Measurements from ENCODE around the gene NEK7. TPM values are rescaled to one million over a fixed set of nuclear protein-coding genes. Genes with fewer than 3 reads are reported as not detected.
"Not testable (repeated sequence)": the region's sequence is repeated elsewhere in the genome, so short reads cannot be mapped to it uniquely, and the experiment has no call there.

Gene NEK7
- total RNA-seq, 4 donors from 2014 or later = 45.7 to 75.7 (median 53.5) TPM

GRCh38 chr1:198128533-198128932 is 28.3 kb upstream of the NEK7 start:
- no peak for DNase-seq (ENCODE audit: low spot score in 2 of 2)
- H3K4me3 ChIP-seq = no peak overlapping the region
- no peaks in the 10 kb centered on the region for H3K27me3 ChIP-seq
- no peaks in the 10 kb centered on the region for H3K4me1 ChIP-seq
- TF ChIP-seq CTCF (IDR thresholded peaks at IDR 0.05) (no peak), EP300 (IDR thresholded peaks at IDR 0.05) (no peak), POLR2A (IDR thresholded peaks at IDR 0.05) (no peak), POLR2AphosphoS5 (IDR thresholded peaks at IDR 0.05) (no peak)
- no peaks in the 10 kb centered on the region for H3K36me3 ChIP-seq
- H3K27ac ChIP-seq = no peak overlapping the region
- H3K9me3 ChIP-seq = no peaks in the 10 kb centered on the region

- not testable (repeated sequence) for H3K4me1 ChIP-seq; H3K27me3 ChIP-seq; H3K9me3 ChIP-seq; DNase-seq (ENCODE audit: low spot score in 2 of 2); H3K4me3 ChIP-seq; H3K27ac ChIP-seq; H3K36me3 ChIP-seq
- 82% methylated on average over 11 of the region's 11 CpGs for WGBS
These were observed 26.7 kb upstream of the NEK7 start for GRCh38 chr1:198130053-198130452.

- H3K36me3 ChIP-seq = no peaks in the 10 kb centered on the region
- no peak overlapping the region for H3K4me3 ChIP-seq
- H3K27ac ChIP-seq = no peak overlapping the region
- no peaks in the 10 kb centered on the region for H3K9me3 ChIP-seq
- WGBS = 71% methylated on average over 6 of the region's 6 CpGs
- TF ChIP-seq POLR2AphosphoS5 (IDR thresholded peaks at IDR 0.05) (no peak), CTCF (IDR thresholded peaks at IDR 0.05) (no peak), EP300 (IDR thresholded peaks at IDR 0.05) (no peak), POLR2A (IDR thresholded peaks at IDR 0.05) (no peak)
- no peak for DNase-seq (ENCODE audit: low spot score in 2 of 2)
- H3K27me3 ChIP-seq = no peaks in the 10 kb centered on the region
- no peaks in the 10 kb centered on the region for H3K4me1 ChIP-seq
These were observed 24.6 kb upstream of the NEK7 start for GRCh38 chr1:198132060-198132781.

GRCh38 chr1:198134252-198134651 is 22.5 kb upstream of the NEK7 start:
- TF ChIP-seq POLR2AphosphoS5 (IDR thresholded peaks at IDR 0.05) = no peak
- TF ChIP-seq CTCF (IDR thresholded peaks at IDR 0.05) = no peak
- no peak for TF ChIP-seq POLR2A (IDR thresholded peaks at IDR 0.05)
- TF ChIP-seq EP300 (IDR thresholded peaks at IDR 0.05) = no peak
- Histone ChIP-seq H3K27me3 (no peaks in the 10 kb centered on the region), H3K36me3 (no peaks in the 10 kb centered on the region), H3K9me3 (no peaks in the 10 kb centered on the region), H3K4me1 (no peaks in the 10 kb centered on the region), H3K27ac (no peak overlapping the region), H3K4me3 (no peak overlapping the region)
- no peak for DNase-seq (ENCODE audit: low spot score in 2 of 2)
- 70% methylated on average over 2 of the region's 2 CpGs for WGBS

- no peaks in the 10 kb centered on the region for H3K4me1 ChIP-seq
- no peak for DNase-seq (ENCODE audit: low spot score in 2 of 2)
- no peak for TF ChIP-seq POLR2A (IDR thresholded peaks at IDR 0.05)
- no peak for TF ChIP-seq EP300 (IDR thresholded peaks at IDR 0.05)
- TF ChIP-seq CTCF (IDR thresholded peaks at IDR 0.05) = no peak
- TF ChIP-seq POLR2AphosphoS5 (IDR thresholded peaks at IDR 0.05) = no peak
- no peaks in the 10 kb centered on the region for H3K27me3 ChIP-seq
- H3K9me3 ChIP-seq = no peaks in the 10 kb centered on the region
- 85% methylated on average over 1 of the region's 1 CpG for WGBS
- no peaks in the 10 kb centered on the region for H3K36me3 ChIP-seq
- H3K4me3 ChIP-seq = no peak overlapping the region
- no peak overlapping the region for H3K27ac ChIP-seq
These were observed 21.4 kb upstream of the NEK7 start for GRCh38 chr1:198135366-198135765.

Data from suprapubic skin (tissue), 4 donors.